Stimulated activated CD8-positive, alpha-beta memory T cell treated with anti-CD3 and anti-CD28 coated beads, Interleukin-4, amount 100 ng/mL, for 24 hours (primary cell): ENCODE results near the gene CCDC192.

Experiments
- DNase-seq: peaks from one replicate; pipeline ENCODE4 v3.0.0-alpha.2; 2020; ENCODE audit warnings: low read depth

Gene CCDC192

GRCh38 chr5:127810707-127811490 is 107.7 kb downstream of the CCDC192 start:
- no peak for DNase-seq

- no peak for DNase-seq
These were observed 109.4 kb downstream of the CCDC192 start for GRCh38 chr5:127812570-127812969.

DNA sequence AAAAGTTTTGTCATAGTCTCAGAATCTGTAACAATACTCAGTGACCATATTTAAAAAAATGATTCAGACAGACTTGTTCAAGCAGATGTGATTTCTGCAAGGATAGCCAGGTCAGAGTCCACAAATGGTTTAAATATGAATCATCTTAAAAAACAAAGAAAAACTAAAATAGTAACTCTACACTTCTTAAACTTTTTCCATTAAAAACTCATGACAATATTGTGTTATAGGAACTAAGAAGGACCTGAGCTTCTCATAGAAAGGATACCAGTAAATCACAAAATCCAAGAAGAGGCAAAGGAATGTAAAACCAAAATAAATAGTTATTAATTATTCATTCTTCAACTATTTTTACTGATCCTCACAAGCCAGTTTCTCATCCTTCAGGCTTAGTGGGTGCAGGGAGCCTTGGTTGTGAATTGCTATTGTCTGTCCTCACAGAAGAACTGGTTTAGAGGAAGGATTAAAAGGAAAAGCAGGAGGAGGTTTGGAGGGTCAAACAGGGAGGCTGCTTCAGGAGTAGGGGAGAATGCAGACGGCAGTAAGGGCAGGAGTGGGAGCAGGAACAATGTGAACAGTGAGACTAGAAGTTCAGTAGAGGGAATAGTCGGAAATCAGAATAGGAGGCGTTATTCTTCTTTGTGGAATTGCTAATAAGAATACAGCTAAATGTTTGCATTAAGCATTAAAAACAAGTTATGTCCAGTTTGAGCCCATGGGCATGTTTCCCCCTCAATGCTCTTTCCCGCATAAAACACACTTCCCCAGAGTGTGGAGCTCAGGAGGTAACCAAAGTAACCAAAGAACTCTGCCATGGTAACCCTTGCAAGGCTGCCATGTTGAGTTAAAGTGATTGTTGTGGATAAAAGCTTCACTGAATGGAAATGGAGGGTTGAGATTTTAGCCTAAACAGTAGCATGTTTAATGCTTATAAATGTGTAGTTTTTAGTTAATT is 110.7 kb downstream of the CCDC192 start:
- DNase-seq: no peak

DNA sequence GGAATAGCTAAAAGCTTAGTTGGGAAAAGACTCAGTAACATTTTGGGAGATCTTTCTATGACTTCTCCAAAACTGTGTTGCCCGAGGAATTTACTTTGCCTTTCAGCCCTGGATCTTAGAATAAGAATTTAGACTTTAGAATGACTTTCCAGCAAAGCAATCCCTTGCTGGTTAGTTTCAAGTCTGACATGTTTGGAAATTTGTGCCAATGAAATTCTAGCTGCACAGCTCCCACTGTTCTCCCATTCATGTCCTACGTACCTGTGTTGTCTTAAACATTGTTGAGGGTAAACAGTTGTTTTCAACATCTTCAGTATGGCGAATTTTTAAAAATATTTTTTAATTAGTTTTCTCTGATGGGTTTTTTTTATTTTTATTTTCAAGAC is 111.4 kb downstream of the CCDC192 start:
- DNase-seq: no peak

DNA sequence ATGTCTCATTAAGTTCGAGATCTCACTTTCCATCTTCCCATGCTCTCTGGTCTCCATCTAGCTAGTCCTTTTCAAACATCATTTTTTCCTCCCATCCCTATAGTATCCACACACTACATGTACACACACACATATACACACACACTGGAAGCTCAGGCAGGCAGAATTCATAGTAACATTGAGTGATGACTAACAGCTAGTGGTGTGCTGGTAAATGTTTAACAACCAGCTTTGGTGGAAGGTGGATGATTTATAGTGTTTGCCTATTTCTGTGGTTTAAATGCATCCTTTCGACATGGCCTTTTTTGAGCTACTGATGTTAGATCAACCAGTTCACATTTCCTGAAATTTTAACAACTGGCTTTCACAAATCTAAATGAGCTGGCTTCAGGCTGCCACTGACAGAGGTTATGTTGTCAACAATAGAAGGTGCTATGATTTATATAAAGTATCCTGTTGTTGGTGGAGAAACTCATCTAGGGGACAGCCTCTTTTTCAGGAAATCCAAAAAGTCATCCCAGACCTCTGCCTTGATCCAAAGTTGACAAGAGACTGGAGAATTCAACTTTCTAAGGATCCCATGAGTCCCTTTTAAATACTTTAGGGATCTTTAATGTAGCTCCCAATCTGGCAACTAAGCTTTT is 117.8 kb downstream of the CCDC192 start:
- DNase-seq: no peak

DNA sequence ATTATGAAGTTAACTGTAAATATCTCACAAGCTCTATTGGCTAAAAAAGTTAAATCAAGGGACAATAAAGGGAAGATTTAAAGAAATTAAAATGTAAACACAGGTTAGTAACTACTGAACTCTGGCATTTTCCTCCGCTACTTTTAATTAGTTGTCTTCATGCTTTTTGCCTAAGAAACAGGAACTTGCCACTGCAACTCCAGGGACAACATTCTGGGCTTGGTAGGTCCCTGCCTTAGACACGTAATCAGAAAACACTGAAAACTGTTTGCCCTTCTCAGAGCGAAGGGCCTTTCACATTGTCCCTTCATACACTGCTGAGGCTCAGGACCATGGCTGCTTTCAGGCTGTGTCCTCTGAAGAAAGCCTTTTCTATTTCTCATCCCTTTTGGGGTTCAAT is 118.7 kb downstream of the CCDC192 start:
- no peak for DNase-seq

DNA sequence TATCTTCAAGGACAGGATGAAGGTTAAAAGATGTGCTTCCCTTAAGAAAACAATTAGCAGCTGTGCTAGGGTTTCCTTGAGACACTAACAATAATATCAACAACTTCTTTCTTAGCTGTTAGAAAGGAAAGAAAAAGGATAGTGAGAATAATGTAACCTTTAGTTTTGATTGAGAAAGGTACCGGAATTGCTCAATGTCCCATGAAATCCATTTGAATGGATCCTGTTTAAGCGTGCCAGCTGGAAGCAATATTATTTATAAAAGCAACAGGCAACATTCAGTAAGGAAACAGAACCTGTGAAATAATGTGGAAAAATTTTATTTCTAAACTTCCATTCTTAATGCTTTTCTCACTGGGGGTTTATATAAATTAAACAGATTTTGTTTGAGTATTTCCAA is 120.9 kb downstream of the CCDC192 start:
- DNase-seq: no peak

DNA sequence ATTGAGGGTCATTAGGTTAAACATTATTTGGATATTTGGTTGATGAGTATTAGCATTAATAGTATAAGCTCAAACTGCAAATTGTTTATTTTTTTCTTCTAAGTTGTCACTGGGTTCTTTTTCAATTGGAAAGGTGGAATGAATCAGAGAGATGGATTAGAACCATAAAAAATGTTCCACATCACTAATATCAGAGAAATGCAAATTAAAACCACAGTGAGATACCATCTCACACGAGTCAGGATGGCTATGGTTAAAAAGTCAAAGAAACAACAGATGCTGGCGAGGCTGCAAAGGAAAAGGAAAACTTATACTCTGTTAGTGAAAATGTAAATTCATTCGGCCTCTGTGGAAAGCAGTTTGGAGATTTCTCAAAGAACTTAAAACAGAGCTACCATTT is 122.8 kb downstream of the CCDC192 start:
- DNase-seq: no peak

DNA sequence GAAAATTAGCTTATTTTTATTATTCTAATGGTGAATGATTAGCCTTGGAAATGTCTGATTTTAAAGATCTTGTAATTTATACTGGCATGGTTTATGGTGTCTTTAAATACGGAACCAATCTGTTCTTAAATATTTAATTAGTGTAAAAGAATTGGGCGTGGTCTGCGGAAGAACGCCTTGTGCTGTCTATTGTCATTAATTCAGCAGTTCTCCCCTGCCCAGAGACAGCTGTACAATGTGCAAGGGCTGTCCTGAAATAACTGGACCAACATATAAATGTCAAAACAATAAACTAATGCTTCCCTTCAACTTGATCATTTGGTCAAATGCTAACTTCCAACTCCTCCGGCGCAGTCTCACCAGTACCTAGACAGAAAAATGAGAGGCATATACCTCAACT is 124.3 kb downstream of the CCDC192 start:
- no peak for DNase-seq

DNA sequence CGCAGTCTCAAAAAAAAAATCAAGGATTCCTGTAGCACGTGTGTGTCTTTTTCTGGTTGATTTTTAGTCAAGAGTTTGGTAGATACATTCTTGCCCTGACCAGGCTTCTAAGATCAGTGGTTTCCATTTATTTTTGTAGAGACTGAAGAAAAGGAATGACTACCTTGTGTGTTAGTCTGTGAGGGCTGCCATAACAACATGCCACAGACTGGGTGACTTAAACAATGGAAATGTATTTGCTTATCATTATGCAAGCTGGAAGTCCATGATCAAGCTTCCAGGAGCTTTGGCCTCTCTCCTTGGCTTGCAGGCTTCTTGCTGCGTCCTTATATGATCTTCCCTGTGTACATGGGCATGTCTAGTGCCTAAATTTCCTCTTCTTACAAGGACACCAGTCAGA is 127.0 kb downstream of the CCDC192 start:
- DNase-seq: no peak

GRCh38 chr5:127830829-127831598 is 127.8 kb downstream of the CCDC192 start:
- DNase-seq: no peak

DNA sequence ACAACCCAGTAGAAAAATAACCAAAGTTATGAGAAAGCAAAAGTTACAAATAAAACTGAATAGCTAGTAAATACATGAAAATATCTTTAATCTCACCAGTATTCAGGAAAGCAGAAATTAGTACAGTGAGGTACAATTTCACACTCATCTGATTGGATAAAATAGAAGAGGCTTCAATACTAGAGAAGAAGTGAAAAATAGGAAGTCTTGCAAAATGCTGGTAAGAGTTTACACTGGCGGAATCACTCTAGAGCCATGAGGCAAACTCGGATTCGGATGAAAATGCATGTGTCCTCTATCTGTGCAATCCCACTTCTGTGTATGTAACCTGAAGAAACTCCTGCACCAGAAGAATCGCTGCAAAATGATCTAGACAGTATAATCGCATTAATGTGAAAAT is 128.9 kb downstream of the CCDC192 start:
- no peak for DNase-seq

DNA sequence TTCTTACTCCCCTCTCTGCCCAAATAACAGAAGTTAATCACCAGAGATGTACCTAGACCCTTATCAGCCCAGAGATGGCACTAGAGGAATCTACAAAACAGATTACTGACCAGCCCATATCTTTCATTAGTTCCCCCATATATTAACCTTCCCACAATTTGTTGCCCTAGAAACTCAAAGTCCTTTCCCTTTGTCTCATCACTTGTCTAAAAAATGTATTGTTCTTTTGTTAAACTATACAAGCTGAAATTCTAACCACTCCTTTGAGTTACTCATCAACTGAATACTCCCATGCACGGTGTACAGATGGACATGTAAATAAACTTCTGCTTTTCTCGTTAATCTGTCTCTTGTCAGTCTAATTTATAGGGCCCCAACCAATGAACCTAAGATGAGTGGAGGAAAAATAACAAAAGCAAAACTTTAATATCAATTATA is 130.9 kb downstream of the CCDC192 start:
- no peak for DNase-seq

- DNase-seq: no peak
These were observed 131.4 kb downstream of the CCDC192 start for GRCh38 chr5:127834554-127834953.

DNA sequence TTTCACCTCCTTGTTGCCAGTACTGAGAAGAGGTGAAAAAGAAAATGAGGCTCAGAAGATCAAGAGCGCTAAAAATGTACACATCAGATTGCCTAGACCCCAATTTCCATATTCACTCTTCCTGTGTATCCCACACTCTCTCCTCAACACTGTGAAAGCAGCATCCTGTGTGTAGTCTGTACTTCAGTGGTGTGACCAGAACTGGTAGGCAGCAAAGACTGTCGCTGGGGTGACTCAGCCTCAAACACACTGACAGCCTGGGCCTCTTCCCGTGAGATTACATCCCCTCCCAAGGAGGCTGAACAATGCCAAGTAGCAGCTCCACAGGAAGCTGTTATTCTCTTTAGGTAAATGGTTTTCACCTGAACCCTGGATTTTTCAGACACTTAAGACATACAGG is 135.5 kb downstream of the CCDC192 start:
- DNase-seq: no peak

DNA sequence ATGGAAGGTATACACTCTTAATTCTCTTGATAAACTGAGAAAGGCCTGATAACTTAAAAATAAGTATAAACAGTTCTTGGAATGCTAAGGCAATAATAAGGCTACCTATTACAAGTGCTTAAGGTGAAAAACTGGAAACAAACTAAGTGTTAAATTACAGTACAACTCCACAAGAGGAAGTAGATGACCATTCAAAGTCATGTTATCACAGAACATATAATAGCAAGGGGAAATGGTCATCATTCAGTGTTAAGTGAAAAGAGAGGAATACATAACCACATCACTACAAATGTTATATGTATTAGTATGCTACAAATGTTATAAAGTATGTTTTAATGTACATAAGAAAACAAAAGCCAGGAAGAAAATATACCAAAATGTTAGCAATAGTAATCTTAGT is 135.9 kb downstream of the CCDC192 start:
- DNase-seq: no peak

GRCh38 chr5:127839496-127840197 is 136.5 kb downstream of the CCDC192 start:
- DNase-seq: no peak

- no peak for DNase-seq
These were observed 137.0 kb downstream of the CCDC192 start for GRCh38 chr5:127840198-127840524.

DNA sequence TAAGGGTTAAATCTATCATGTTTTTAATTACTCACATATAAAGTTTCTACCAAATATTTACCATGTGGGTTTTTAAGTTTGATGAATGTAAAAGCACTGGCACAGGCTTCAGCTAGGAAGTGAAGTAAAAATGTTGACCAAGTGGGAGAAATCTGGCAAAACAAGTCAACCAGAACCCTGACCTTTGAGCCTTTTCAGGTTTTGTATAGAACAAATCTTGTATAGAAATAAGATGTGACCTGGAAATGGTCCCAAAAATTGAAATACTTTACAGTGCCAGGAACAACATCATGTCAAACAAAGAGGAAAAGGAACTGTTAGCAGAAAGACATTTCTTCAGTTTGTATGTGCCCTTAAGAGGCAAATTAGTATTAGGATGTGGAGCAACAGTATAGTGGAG is 137.6 kb downstream of the CCDC192 start:
- no peak for DNase-seq

DNA sequence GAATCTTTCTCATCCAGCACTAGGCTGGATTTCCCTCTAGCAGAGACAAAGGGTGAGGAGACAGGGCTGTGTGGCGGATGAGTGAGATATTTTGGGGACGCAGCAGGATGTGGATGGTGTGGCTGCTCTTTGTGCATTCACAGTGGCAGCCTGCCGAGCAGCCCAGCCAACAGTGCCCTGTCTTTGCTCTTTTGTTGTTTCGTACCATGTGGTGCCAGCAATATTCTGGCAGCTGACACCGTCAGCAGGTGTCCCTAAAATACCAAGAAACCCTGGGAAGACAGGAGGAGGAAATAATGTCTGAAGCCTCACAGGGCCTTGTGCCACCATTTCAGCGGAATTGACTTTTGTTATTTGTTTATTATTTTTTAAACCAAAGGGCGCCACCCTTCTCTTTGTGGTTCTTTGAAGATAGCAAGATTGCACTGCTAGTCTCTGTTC is 141.4 kb downstream of the CCDC192 start:
- no peak for DNase-seq

DNA sequence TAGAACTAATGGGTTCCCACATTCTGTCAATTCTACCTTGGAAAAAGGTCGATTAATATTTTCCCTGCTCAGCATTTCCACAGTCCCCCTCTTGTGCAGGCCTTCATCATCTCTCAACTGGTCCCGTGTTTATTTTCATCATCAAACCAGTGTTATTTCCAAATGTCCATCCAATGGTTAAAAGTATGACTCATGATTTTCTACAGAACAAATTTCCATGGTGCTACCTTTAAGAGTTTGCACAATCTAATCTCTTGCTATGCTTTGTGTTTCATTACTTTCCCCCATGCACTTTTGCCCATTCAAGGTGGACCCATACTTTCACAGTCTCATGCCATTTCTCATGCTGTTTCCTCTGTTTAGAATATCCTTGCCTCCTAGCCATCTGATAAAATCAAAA is 143.7 kb downstream of the CCDC192 start:
- no peak for DNase-seq
